Measurements from ENCODE around the gene ST8SIA6. TPM values are rescaled to one million over a fixed set of nuclear protein-coding genes. Genes with fewer than 3 reads are reported as not detected.
A peak's percentile ranks its signal among the peaks of the same experiment; 100 is the strongest.

ST8SIA6 gene
- total RNA-seq, 1 donor from 2014 or later: not detected

GRCh38 chr10:17413876-17414275 lies 40.5 kb downstream of the ST8SIA6 start:
- TF ChIP-seq, protein P1, sequence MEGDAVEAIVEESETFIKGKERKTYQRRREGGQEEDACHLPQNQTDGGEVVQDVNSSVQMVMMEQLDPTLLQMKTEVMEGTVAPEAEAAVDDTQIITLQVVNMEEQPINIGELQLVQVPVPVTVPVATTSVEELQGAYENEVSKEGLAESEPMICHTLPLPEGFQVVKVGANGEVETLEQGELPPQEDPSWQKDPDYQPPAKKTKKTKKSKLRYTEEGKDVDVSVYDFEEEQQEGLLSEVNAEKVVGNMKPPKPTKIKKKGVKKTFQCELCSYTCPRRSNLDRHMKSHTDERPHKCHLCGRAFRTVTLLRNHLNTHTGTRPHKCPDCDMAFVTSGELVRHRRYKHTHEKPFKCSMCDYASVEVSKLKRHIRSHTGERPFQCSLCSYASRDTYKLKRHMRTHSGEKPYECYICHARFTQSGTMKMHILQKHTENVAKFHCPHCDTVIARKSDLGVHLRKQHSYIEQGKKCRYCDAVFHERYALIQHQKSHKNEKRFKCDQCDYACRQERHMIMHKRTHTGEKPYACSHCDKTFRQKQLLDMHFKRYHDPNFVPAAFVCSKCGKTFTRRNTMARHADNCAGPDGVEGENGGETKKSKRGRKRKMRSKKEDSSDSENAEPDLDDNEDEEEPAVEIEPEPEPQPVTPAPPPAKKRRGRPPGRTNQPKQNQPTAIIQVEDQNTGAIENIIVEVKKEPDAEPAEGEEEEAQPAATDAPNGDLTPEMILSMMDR (IDR thresholded peaks at IDR 0.05): no peak
- no peak overlapping the region for H3K4me3 ChIP-seq
- H3K27ac ChIP-seq: no peak overlapping the region
- H3K9me3 ChIP-seq: no peaks in the 10 kb centered on the region
- DNase-seq (ENCODE audit: low spot score in 2 of 2): no peak
- intact Hi-C loops (cut with DNase I): no loop called here
- H3K36me3 ChIP-seq: no peaks in the 10 kb centered on the region
- H3K4me1 ChIP-seq: no peaks in the 10 kb centered on the region
- no peaks in the 10 kb centered on the region for H3K27me3 ChIP-seq

DNA sequence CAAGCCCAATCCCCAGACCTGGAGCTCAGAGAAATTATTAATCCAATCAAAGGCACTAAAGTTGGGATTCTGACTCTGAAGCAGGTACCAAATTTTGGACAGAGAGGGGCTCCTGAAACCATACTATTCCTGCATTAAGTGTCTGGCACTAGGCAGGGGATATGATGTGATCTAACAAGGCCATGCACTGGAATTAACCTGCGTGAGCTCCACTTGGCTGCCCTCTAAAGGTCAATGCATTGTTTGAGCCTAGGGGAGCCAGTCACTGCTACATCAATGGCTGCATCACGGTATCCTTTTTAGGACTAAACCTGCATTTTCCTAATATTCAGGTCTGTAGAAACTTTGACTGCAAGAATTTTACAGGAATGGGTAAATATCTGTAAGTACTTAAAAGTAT lies 42.1 kb downstream of the ST8SIA6 start:
- H3K9me3 ChIP-seq: no peaks in the 10 kb centered on the region
- H3K27ac ChIP-seq: no peak overlapping the region
- H3K36me3 ChIP-seq: no peaks in the 10 kb centered on the region
- DNase-seq (ENCODE audit: low spot score in 2 of 2): no peak
- H3K4me1 ChIP-seq: no peaks in the 10 kb centered on the region
- H3K27me3 ChIP-seq: no peaks in the 10 kb centered on the region
- H3K4me3 ChIP-seq: no peak overlapping the region
- TF ChIP-seq, protein P1 (IDR thresholded peaks at IDR 0.05): no peak
- intact Hi-C loops (cut with DNase I): no loop called here

DNA sequence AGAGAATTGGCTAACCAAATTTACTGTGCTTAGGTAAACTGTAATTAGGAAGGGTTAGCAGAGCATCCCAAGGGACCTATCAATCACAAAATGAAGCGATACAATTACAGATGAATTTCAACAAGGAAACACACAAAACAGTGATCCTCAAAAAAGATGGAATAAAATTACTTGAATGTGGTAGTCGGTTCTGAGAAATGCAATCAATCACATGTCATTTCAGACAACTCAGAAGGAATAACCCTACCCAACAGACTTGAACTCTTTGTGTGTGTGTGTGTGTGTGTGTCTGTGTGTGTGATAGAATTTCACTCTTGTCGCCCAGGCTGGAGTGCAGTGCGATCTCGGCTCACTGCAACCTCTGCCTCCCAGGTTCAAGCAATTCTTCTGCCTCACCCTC lies 43.5 kb downstream of the ST8SIA6 start:
- Histone ChIP-seq H3K36me3 (no peaks in the 10 kb centered on the region), H3K4me3 (no peak overlapping the region), H3K27me3 (no peaks in the 10 kb centered on the region), H3K9me3 (no peaks in the 10 kb centered on the region), H3K27ac (no peak overlapping the region), H3K4me1 (no peaks in the 10 kb centered on the region)
- DNase-seq (ENCODE audit: low spot score in 2 of 2): no peak
- TF ChIP-seq, protein P1 (IDR thresholded peaks at IDR 0.05): no peak
- intact Hi-C loops (cut with DNase I): no loop called here

GRCh38 chr10:17409170-17409733 lies 45.1 kb downstream of the ST8SIA6 start:
- intact Hi-C loops (cut with DNase I): no loop called here
- H3K4me1 ChIP-seq: no peaks in the 10 kb centered on the region
- H3K27ac ChIP-seq: no peak overlapping the region
- no peaks in the 10 kb centered on the region for H3K9me3 ChIP-seq
- no peaks in the 10 kb centered on the region for H3K36me3 ChIP-seq
- H3K4me3 ChIP-seq: no peak overlapping the region
- TF ChIP-seq, protein P1 (IDR thresholded peaks at IDR 0.05): peak in 1 of 3 experiments; percentile 25
- no peak for DNase-seq (ENCODE audit: low spot score in 2 of 2)
- H3K27me3 ChIP-seq: no peaks in the 10 kb centered on the region

GRCh38 chr10:17407047-17407446 lies 47.3 kb downstream of the ST8SIA6 start:
- Histone ChIP-seq H3K27ac (no peak overlapping the region), H3K4me1 (no peaks in the 10 kb centered on the region), H3K27me3 (no peaks in the 10 kb centered on the region), H3K36me3 (no peaks in the 10 kb centered on the region), H3K4me3 (no peak overlapping the region), H3K9me3 (no peaks in the 10 kb centered on the region)
- DNase-seq (ENCODE audit: low spot score in 2 of 2): no peak
- intact Hi-C loops (cut with DNase I): no loop called here
- TF ChIP-seq, protein P1 (IDR thresholded peaks at IDR 0.05): no peak

Data from ascending aorta (tissue), 2 donors.